Measurements from ENCODE around the gene SOWAHD.
"Not testable (repeated sequence)": the region's sequence is repeated elsewhere in the genome, so short reads cannot be mapped to it uniquely, and the experiment has no call there.

Gene SOWAHD

GRCh38 chrX:119802546-119802945 lies 44.2 kb downstream of the SOWAHD start:
- H3K4me1 ChIP-seq (ENCODE audit: control insufficient read depth, insufficient read depth, low read length) = no peaks in the 10 kb centered on the region
- H3K9ac ChIP-seq (ENCODE audit: low read length) = no peak overlapping the region

GRCh38 chrX:119808461-119808860 lies 50.1 kb downstream of the SOWAHD start:
- H3K27me3 ChIP-seq (ENCODE audit: control insufficient read depth, insufficient read depth, low read length) = not testable (repeated sequence)

More at GRCh38 chrX:119802546-119802945, 44.2 kb downstream of the SOWAHD start:
- H3K27me3 ChIP-seq (ENCODE audit: control insufficient read depth, insufficient read depth, low read length) = no peaks in the 10 kb centered on the region
- no peaks in the 10 kb centered on the region for H3K36me3 ChIP-seq (ENCODE audit: control insufficient read depth, insufficient read depth, low read length)
- H3K27ac ChIP-seq (ENCODE audit: low read depth, low read length) = no peak overlapping the region
- no peak overlapping the region for H3K4me3 ChIP-seq (ENCODE audit: low read length)

GRCh38 chrX:119809185-119809666 lies 50.8 kb downstream of the SOWAHD start:
- H3K4me3 ChIP-seq (ENCODE audit: low read length) = no peak overlapping the region
- no peak overlapping the region for H3K27ac ChIP-seq (ENCODE audit: low read depth, low read length)
- H3K9ac ChIP-seq (ENCODE audit: low read length) = no peak overlapping the region
- H3K27me3 ChIP-seq (ENCODE audit: control insufficient read depth, insufficient read depth, low read length) = no peaks in the 10 kb centered on the region
- H3K4me1 ChIP-seq (ENCODE audit: control insufficient read depth, insufficient read depth, low read length) = no peaks in the 10 kb centered on the region
- no peaks in the 10 kb centered on the region for H3K36me3 ChIP-seq (ENCODE audit: control insufficient read depth, insufficient read depth, low read length)

More at GRCh38 chrX:119808461-119808860, 50.1 kb downstream of the SOWAHD start:
- H3K4me3 ChIP-seq (ENCODE audit: low read length); H3K36me3 ChIP-seq (ENCODE audit: control insufficient read depth, insufficient read depth, low read length); H3K9ac ChIP-seq (ENCODE audit: low read length); H3K27ac ChIP-seq (ENCODE audit: low read depth, low read length); H3K4me1 ChIP-seq (ENCODE audit: control insufficient read depth, insufficient read depth, low read length): not testable (repeated sequence)
